ENCODE measurements around the gene ARAF.
A peak's percentile ranks its signal among the peaks of the same experiment; 100 is the strongest.

GRCh38 chrX:47523297-47523696, 37.7 kb upstream of the ARAF start:
- TF ChIP-seq CTCF (IDR thresholded peaks at IDR 0.05), result peak; percentile 79
- TF ChIP-seq ZFX (IDR thresholded peaks at IDR 0.05; ENCODE audit: borderline replicate concordance), result no peak

Data from 22Rv1 (cell line).